NCI-H524 (cell line): ENCODE measurements around the gene ICA1L.

Experiments
- DNase-seq, 2 experiments: peaks; one replicate each; lab custom pipeline; 2025; lab: John Stamatoyannopoulos, UW

ICA1L gene

GRCh38 chr2:202743613-202744012, 128.0 kb downstream of the ICA1L start:
- no peak for DNase-seq

- DNase-seq, result no peak
These were observed 134.7 kb downstream of the ICA1L start for GRCh38 chr2:202736826-202737225.

- no peak for DNase-seq
These were observed 145.5 kb downstream of the ICA1L start for GRCh38 chr2:202726070-202726469.

- DNase-seq, result no peak
These were observed 147.8 kb downstream of the ICA1L start for GRCh38 chr2:202723746-202724145.
